ENCODE measurements around the gene TIMM21.
A peak's percentile ranks its signal among the peaks of the same experiment; 100 is the strongest.

Gene TIMM21

DNA sequence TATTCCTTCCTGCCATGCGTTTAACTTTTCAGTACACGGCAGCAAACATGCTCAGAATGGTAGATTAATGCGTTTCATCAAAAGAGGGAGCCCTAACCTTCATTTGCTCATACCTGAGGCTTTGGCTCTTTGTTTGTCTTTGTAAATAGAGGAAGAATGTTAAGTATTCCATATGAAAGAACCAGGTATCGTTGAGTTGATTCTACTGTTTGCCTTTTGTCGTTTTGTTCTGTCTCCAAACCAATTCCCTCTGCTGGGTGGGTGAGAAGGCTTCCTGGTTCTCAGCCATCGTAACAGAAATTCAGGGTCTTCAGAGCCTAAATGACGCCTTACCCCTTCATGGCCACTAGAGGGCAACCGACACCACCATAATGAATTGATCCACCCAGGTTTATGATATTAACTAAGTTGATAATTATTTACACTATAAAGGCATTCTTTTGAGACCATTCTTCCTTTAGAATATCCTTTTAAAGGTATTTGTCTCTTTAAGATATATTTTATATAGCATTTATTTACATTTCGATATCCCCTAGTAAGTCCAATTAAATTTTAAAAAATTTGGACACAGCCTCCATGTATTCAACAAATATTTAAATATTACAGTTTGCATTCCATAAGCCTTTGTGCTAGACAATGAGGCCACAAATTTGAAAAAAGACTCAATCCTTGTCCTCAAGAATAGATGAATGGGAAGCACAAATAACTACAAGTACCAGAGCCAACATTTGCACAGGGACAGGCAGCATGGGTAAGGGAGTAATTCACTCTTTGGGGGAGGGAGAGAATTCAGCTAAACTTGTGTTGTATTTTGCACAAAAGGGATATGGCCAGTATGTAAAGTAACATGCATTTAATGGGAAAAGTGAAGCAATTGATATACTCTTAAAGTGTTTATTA, 48.1 kb downstream of the TIMM21 start:
- DNase-seq: peak; percentile 89

DNA sequence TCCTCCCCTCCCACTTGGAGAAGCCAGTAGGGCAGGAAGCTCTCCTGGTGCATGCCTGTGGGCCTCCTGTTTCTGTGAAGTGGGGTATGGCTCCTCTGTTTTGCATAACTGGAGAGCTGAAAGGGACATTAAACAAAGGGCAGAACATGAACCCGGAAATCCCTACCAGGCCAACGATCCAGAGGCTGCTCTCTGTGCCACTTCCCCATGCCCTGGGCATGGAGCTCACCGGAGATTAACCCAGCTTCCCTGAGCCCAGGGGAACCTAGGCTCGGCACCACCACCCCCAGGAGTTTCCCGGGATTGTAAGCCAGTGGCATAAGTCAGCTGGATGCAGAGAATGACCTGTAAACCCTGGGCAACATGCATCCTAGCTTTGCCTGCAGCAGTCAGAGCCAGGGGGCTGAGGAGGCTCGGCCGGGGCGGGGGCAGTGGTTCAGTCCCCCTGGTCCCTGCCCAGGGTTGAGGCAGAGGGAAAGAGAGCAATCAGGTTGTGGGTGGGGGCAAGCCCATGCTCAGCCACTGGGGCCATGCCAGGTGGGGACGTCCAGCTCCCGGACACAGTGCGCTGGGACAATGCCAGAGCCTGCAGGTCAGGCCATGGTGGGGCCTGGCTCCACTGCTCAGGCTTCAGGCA, 49.5 kb downstream of the TIMM21 start:
- no peak for DNase-seq

DNA sequence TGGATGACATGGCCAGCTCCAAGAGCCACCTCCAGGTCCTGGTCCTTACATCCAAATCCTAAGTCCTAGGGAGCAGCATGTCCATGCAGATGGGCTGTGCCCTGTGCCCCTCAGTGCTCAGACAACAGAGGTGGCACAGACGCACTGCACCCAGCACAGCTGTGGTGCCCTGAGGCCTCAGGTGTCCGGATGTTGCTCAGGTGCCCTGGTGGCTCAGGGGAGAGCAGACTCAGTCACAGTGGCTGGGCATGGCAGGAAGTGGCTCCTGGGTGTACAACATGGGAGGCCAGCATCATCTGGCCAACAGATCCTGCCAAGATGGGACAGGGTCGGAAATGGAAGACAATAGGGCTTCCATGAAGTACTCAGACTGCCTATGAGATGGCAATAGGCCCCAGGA, 50.1 kb downstream of the TIMM21 start:
- DNase-seq: no peak

DNA sequence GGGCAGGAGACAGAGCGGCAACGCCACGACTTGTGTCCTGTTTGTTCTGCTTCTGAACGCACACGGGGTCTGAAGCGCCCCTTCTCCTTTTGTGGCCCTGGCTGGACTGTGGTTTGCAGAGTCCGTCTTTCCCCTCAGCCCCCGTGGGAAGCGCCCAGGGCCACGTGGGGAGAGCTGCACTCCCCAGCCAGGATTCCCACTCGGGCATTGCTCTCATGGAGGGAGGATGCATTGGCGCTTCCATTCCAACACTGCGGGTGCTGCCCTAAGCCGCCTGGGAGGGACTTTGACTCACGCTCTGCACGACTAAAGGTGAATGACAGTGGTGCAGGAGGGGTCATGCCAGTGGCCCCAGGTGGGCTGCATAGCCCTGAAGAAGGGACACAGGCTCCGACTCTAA, 52.5 kb downstream of the TIMM21 start:
- DNase-seq: no peak

DNA sequence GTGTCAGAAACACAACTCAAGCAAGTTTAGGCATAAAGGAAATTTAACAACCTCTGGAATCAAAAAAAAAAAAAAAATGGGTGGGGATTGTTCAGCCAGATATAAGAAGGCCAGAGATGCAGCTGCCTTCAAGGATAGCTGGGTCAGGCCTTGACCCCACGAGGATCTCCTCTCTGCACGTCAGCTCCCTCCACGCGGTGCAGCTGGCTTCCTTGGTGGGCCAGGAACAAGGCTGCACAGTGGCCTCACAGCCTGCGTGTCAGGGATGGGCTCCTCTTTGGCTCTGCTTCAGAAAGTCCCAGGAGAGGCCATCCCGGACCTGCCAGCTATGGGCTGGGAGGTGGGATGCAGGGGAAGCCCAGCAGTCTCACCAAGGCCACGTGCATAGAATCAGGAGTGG, 55.5 kb downstream of the TIMM21 start:
- DNase-seq: peak; percentile 13

DNA sequence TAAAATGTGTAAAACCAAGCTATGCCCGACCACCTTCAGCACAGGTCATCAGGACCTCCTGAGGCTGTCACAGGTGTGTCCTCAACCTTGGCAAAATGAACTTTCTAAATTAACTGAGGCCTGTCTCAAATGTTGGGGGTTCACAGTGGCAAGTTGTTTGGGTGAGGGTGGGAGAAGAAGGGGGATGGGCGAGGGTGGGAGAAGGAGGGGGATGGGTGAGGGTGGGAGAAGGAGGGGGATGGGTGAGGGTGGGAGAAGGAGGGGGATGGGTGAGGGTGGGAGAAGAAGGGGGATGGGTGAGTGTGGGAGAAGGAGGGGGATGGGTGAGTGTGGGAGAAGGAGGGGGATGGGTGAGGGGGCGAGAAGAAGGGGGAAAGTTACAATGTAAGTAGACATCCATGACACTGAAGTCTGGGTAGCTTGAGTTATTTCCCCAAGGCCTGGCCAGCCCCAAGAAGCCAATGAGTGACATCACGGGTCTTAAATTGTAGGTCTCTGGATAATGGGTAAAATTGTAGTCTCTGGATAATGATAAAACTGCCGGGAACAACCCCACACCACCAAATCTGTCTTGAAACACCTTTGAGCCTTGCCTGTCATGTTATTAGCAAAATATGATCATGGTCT, 56.3 kb downstream of the TIMM21 start:
- peak; percentile 26 for DNase-seq
